HepG2 (cell line): Measurements from ENCODE around the gene RAB8A. TPM values are rescaled to one million over a fixed set of nuclear protein-coding genes. Genes with fewer than 3 reads are reported as not detected.

Experiments used
- DZIP1 ChIP-seq: sonication (generic); formaldehyde crosslinking; IDR thresholded peaks from 2 replicates; pipeline ENCODE4 v1.5.0; 2020; ENCODE audit warnings: mild to moderate bottlenecking, missing genetic modification reagents
- KLF13 ChIP-seq: sonication (generic); formaldehyde crosslinking; IDR thresholded peaks from 2 replicates; pipeline ENCODE4 v1.4.0; 2020; ENCODE audit warnings: mild to moderate bottlenecking, missing genetic modification reagents
- RELA ChIP-seq: sonication (generic); formaldehyde crosslinking; IDR thresholded peaks from 2 replicates; pipeline ENCODE4 v1.4.0; 2020; ENCODE audit warnings: missing genetic modification reagents
- RORA ChIP-seq: sonication (generic); formaldehyde crosslinking; IDR thresholded peaks from 2 replicates; pipeline ENCODE4 v1.5.0; 2020; ENCODE audit warnings: mild to moderate bottlenecking, missing genetic modification reagents, moderate library complexity
- SOX6 ChIP-seq, 2 experiments: fragments of 450-650 bp in 1 of 2; sonication (generic) in 1 of 2; formaldehyde crosslinking in 1 of 2; IDR thresholded peaks; 2 replicates each; pipeline versions ENCODE4 v1.4.0 to v1.6.1; 2017 to 2020; ENCODE audit warnings: antibody characterized with exemption in 1 of 2, mild to moderate bottlenecking in 1 of 2, missing genetic modification reagents in 1 of 2
- TBX2 ChIP-seq: sonication (generic); formaldehyde crosslinking; IDR thresholded peaks from 2 replicates; pipeline ENCODE4 v1.5.0; 2020; ENCODE audit warnings: missing genetic modification reagents, mild to moderate bottlenecking, borderline replicate concordance
- U2AF2 ChIP-seq: fragments of 200-400 bp; formaldehyde crosslinking; IDR thresholded peaks from 2 replicates; pipeline ENCODE4 v1.6.1; 2017; ENCODE audit warnings: low read depth, mild to moderate bottlenecking, low read length
- ZBTB40 ChIP-seq, 2 experiments: fragments of 450-650 bp in 1 of 2; sonication (generic) in 1 of 2; formaldehyde crosslinking in 1 of 2; IDR thresholded peaks; 2 replicates each; pipeline versions ENCODE4 v1.6.1 to v1.8.0; 2016 to 2022; ENCODE audit warnings: antibody characterized with exemption in 1 of 2, mild to moderate bottlenecking in 1 of 2, missing genetic modification reagents in 1 of 2
- ZNF263 ChIP-seq: sonication (generic); formaldehyde crosslinking; IDR thresholded peaks from 2 replicates; pipeline ENCODE4 v1.4.0; 2020; ENCODE audit warnings: missing genetic modification reagents
- ZNF597 ChIP-seq: sonication (generic); formaldehyde crosslinking; IDR thresholded peaks from 2 replicates; pipeline ENCODE4 v1.5.0; 2020; ENCODE audit warnings: missing genetic modification reagents
- ZNF639 ChIP-seq: conservative IDR thresholded peaks from 2 replicates; pipeline ENCODE4 v1.6.1; 2018; ENCODE audit warnings: missing genetic modification reagents
- polyA plus RNA-seq, 8 experiments: library from polyadenylated mRNA; depleted of rRNA in 3 of 8; stranded (reverse) in 7 of 8; unstranded in 1 of 8; fragments of >200 nt; fragmentation: Illumina TruSeq in 4 of 8; extraction: Trizol in 4 of 8; gene quantifications; 2 replicates each; pipeline versions ENCODE4 v1.2.1 to v1.2.3, GENCODE V29; 2011 to 2016; ENCODE audit warnings: low read depth in 4 of 8, missing spikeins in 1 of 8, mixed read lengths in 1 of 8; ENCODE audit not compliant: insufficient read depth in 1 of 8
- total RNA-seq, 5 experiments: library from RNA; depleted of rRNA; stranded (reverse); fragments of >200 nt; fragmentation: Illumina TruSeq; extraction: Trizol; gene quantifications; 2 replicates each; pipeline ENCODE4 v1.2.3, GENCODE V29; 2016; ENCODE audit warnings: low read depth in 1 of 5

The RAB8A gene
- total and polyA plus RNA-seq, 2 of the 13 experiments (the other 11 are each of a cell fraction or from before 2014, with no cell fraction given): 36.7 to 45.0 TPM

- TF ChIP-seq U2AF2: no peak
- TF ChIP-seq SOX6 (IDR thresholded peaks at IDR 0.05): no peak
- TF ChIP-seq SOX6 (CRISPR knock-in tag; IDR thresholded peaks at IDR 0.05): no peak
- TF ChIP-seq ZNF639 (CRISPR knock-in tag): no peak
- no peak for TF ChIP-seq ZBTB40 (IDR thresholded peaks at IDR 0.05)
- TF ChIP-seq ZBTB40 (CRISPR knock-in tag; IDR thresholded peaks at IDR 0.05): no peak
- TF ChIP-seq TBX2 (CRISPR knock-in tag): no peak
- TF ChIP-seq ZNF263 (CRISPR knock-in tag): no peak
- no peak for TF ChIP-seq ZNF597 (CRISPR knock-in tag)
- TF ChIP-seq RORA: no peak
- TF ChIP-seq RELA (CRISPR knock-in tag): no peak
- TF ChIP-seq DZIP1 (CRISPR knock-in tag): no peak
- TF ChIP-seq KLF13 (CRISPR knock-in tag): no peak
These were observed 43.4 kb downstream of the RAB8A start (continued) for GRCh38 chr19:16155128-16155527.
